DMS 273 (cell line): ENCODE measurements around the gene KLHDC9.

Experiments used
- DNase-seq: peaks from one replicate; lab custom pipeline; 2025; ENCODE audit not compliant: unreplicated experiment; lab: John Stamatoyannopoulos, UW

Gene KLHDC9

DNA sequence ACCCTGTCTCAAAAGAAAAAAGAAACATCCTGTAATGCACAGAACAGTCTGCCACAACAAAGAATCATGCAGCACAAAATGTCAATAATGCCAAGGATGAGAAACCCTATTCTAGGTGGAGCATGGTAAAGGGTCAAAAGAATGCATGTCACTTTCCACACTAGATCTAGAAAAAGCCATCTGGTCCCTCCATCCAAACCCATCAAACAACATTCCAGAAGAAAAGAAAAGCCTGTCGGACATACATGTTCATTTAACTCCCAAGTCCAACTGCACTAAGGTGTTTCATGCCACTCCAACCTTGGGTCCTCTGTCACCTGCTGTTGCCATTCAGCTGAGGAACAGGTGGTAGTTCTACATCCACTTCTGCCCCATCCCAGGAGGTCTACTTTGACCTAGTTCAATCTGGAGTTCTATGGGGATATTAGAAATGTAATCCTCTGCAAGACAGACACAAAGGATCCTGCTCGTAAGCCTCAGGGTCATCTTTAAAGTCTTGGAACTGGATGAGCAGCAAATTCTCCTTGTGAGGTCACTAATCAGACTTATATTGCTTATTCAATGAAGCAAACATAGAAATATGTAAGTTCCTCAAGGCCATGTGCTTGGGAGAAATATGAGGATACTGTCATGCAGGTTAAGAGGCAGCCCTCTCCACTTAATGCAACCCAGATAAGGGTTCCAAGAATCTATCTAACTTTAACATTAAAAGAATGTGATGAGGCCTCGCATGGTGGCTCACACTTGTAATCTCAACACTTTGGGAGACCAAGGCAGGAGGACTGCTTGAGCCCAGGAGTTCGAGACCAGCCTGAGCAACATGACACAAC lies 30.6 kb downstream of the KLHDC9 start:
- DNase-seq: no peak

DNA sequence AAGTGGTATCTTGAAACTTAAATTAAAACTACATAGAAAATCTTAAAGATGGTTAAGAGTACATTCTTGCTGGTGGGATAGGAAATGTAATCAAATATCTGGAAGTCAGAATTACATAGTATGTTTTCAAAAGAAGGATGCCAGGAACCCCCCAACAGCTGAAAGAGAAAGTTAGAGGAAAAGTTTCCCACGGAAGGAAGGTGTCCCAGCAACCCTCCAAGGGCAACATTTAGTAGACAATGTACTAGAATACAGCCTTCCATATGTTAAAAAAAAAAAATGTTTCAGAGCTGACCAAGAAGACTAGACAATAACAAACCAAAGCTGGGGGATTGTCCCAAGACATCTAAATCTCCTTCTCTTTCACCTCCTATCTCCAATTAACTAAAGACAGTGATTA lies 32.1 kb downstream of the KLHDC9 start:
- no peak for DNase-seq

DNA sequence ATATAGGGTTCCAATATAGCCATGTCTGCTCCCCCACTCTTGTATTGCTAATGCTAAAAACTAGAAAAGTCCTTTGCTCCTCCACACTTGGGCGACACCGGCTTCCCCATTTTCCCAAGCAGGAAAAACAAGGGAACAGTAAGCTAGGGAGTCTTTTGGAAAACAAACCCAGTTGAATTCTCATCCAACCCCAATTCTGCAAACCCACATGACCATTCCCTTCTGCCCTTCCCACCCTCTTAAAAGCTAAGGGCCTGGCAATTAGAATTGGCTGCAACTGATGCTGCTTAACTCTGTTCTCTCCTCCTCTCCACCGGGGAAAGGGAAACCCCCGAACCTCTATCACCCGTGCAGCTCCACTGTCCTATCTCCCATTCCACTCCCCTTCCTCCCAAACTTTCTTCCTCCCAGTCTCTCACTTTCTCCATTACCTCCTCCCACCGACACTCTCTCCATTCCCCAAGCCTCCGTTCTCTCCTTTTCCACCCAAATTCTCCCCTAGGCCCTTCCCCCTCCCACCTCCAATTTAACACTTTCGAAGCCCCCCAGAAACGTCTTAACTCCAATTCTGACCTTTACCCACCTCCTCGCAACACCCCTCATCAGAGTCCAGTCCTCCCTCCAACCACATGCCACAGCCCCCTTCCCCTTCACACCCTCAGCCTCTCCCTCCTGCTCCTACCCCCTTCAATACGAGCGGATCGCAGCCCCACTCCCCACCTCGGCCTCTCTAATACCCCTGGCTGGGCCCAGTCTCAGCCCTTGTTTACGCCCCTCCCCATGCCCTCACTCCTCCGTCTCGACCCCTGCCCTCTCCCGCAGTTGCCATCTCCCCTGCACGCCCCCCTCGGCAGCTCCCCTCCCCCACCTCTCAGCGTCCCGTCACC lies 33.6 kb downstream of the KLHDC9 start:
- peak; percentile 44 for DNase-seq

DNA sequence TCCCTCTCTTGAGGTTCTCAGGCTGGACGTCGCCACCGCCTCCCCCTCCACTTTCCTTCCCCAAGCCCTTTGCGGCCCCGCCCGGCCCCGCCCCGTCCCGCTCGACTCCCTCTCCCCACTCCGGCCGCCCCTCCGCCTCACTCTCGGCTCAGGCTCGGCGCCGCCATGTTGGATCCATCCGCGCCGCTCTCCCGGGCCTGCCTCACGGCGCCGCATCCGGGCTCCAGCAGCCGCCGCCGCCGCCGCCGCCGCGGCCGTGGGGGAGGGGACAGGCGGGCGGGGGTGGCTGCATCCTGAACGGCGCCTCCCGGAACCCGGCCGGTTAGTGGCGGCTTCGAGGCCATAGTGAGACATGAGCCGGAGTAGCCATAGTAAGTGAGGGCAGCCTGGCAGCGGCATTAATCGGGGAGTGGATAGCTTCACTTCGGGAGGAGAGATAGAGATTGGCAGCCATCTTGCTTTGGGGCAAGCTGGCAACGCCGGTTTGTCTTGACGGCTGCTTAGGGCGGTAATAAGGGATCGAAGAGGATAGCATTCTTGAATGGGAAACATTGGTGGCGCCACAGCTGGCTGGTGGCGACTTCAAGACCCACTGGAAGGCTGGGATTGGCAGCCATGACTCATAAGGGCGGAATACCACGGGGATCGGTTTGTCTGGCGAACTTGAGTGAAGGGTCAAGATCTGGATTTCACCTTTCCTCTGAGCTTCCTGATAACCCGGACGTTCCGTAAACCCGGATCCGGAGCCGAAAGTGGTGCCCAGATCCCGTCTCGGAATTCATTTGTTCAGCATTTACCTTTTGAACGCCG lies 34.5 kb downstream of the KLHDC9 start, which contains the start of gene DEDD:
TSS of gene DEDD (minus strand) at position 258 of the 810 bp plus-strand sequence. CDS start 8,205 bp downstream, outside the sequence.
- peak; percentile 98 for DNase-seq

DNA sequence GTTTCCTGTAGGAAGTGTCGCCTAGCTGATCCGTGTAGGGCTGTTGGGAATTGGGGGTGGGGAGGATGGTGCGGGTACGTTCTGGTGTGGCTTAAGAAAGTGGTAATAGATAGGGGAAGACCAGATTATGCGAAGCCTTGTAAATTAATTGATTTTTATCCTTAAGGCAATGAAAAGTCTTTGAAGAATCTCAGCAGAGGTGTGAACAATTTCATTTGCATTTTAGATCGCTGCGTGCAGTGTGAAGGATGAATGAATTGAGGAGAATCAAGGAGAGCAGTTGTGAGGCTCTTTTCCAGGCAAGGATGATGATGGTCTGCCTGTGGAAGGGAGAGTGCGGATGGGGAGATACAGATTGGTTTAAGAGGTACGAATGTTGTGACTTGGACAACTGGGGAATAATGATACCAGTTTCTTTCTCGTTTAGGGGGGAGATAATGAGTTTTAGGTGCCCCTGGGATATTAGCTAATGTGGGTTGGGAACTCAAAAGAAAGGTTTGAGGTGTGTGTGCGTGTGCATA lies 35.1 kb downstream of the KLHDC9 start:
- DNase-seq: no peak

DNA sequence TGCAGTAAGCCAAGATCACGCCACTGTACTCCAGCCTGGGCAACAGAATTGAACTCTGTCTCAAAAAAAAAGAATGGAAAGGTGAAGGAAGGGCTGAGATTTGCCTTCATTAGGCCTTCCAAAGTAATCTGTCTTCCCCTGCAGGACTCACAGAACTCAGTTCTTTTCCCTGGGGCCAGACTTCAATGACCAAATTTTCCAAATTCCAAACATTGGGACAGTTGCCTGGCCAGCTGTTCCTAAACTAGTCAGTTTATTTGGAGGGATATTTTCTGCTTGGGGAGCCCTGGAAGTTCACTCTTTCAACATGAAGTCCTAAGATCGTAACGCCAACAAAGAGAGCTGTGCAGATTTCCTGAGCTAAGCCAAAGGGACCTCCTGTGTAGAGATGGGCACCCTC lies 39.7 kb downstream of the KLHDC9 start:
- no peak for DNase-seq

DNA sequence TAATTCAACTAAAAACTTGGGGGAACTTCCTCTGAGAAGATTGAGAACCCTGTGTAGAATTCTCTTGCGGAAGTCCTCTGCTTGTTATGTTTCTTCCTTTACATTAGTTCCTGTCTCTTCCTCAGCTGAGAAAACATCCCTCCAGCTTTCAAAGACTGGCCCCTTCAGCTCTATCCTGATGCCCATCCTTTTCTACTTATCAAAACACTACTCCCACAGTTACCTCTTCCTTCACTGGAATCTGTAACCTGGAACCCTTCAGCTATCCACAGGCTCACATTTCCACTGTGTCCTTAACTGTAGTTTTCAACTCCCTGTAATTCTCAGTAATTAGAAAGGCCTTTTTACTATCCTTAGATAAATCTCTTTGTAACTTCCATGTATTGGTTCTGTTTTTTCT lies 40.3 kb downstream of the KLHDC9 start:
- no peak for DNase-seq

DNA sequence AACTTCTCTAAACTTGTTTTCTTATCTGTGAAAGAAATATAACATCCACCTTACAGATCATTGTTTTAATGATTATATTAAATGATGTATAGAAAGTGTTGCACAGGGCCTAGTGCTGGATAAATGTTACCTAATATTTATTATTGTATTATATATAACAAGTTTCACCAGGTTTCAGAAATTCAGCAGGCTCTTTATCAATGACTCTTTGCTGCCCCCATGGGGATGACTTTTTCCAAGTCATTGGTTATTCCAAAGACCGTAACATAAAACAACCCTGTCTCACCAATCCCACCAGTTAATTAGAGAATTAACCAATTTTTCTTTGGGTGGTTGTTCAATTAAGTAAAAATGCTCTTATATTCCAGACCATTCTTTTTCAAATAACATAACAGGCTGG lies 41.6 kb downstream of the KLHDC9 start:
- DNase-seq: peak; percentile 67

DNA sequence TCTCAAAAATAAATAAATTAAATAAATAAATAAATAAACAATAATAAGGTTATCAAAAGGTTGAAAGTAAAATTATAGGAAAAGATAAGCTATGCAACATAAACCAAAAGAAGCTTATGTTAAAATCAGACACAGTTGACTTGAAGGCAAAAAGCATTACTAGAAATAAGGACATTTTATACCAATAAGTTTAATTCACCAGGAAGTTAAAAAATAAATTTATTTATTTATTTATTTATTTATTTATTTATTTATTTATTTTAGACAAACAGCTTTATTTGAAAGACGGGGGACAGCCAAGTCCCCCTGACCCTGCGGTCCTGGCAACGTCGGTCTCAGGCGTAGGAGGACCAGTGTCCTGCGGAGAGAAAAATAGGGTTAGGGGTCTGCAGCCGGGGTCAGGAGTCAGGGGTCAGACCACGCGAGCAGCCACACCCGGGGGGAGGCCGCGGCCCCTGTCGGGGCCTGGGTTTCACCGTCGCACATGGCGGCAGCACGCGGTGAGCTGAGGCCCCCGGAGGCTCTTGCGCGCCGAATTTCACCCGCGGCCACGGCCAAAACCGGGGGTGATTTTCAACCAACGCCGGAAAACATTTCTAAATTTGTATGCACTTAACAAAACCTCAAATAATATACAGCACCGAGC lies 42.7 kb downstream of the KLHDC9 start:
- no peak for DNase-seq

DNA sequence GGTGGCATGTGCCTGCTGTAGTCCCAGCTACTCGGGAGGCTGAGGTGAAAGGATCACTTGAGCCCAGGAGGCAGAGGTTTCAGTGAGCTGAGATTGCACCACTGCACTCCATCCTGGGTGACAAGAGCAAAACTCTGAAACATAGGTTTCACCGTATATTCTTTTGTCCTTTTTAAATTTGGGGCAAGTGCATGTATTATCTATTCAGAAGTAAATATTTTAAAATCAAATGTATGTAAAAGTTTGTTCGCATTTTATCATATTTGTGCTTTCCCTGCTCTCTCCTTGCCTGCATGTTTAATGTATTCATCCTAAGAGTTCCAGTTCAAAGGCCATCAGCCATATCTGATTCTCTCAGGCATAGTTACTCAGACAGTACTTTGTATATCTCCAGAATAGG lies 47.7 kb downstream of the KLHDC9 start:
- DNase-seq: no peak
